HEK293 (cell line): ENCODE measurements around the gene PRR33.

Source experiments
- CTCF ChIA-PET: fragments of 350-600 bp; formaldehyde crosslinking; extraction: SDS; loops from one replicate; lab custom pipeline; 2021; ENCODE audit warnings: antibody characterized with exemption; lab: Yijun Ruan, JAX
- POLR2A ChIA-PET: fragments of 300-600 bp; formaldehyde crosslinking; extraction: SDS; loops from one replicate; lab custom pipeline; 2020; ENCODE audit warnings: antibody characterized with exemption, inconsistent platforms; lab: Yijun Ruan, JAX
- H3K27ac ChIP-seq: fragments of 200-500 bp; sonication (Bioruptor generic); 2 replicates; pipeline ENCODE4 v1.5.1; 2014; ENCODE audit warnings: low read depth, low read length, control low read depth, inconsistent platforms; ENCODE audit errors: extremely low read depth
- H3K36me3 ChIP-seq, 2 experiments: fragments of 200-500 bp in 1 of 2; sonication (Bioruptor generic) in 1 of 2; 1 replicate in 1 of 2; 2 replicates in 1 of 2; pipeline ENCODE4 v1.5.1; 2014 to 2017; ENCODE audit warnings: inconsistent platforms in 2 of 2, low read length in 2 of 2; ENCODE audit not compliant: control insufficient read depth in 2 of 2, insufficient read depth in 1 of 2
- H3K4me1 ChIP-seq: fragments of 200-500 bp; sonication (Bioruptor generic); 2 replicates; pipeline ENCODE4 v1.5.1; 2014; ENCODE audit warnings: mild to moderate bottlenecking, low read length, inconsistent platforms; ENCODE audit not compliant: control insufficient read depth, insufficient read depth
- H3K4me3 ChIP-seq: 2 replicates; pipeline ENCODE4 v1.5.1; 2011; ENCODE audit warnings: low read depth, mild to moderate bottlenecking, control low read depth, low read length, moderate library complexity
- H3K9me3 ChIP-seq: fragments of 200-500 bp; sonication (Bioruptor generic); 2 replicates; pipeline ENCODE4 v1.5.1; 2014; ENCODE audit warnings: low read depth, low read length, inconsistent platforms; ENCODE audit not compliant: control insufficient read depth, insufficient read depth
- EGR2 ChIP-seq: fragments of 450-650 bp; formaldehyde crosslinking; IDR thresholded peaks from 2 replicates; pipeline ENCODE4 v1.5.1; 2016; ENCODE audit warnings: low read depth, missing biosample characterization, missing genetic modification characterization
- HIC1 ChIP-seq: fragments of 450-650 bp; formaldehyde crosslinking; IDR thresholded peaks from 2 replicates; pipeline ENCODE4 v1.5.1; 2016; ENCODE audit warnings: missing biosample characterization, missing genetic modification characterization
- SCRT1 ChIP-seq: fragments of 450-650 bp; formaldehyde crosslinking; IDR thresholded peaks from 2 replicates; pipeline ENCODE4 v1.5.1; 2016; ENCODE audit warnings: missing biosample characterization, missing genetic modification characterization, borderline replicate concordance
- TCF7L2 ChIP-seq: IDR thresholded peaks from 2 replicates; pipeline ENCODE4 v1.6.1; 2011; ENCODE audit warnings: low read depth, mild to moderate bottlenecking, inconsistent platforms, low read length, moderate library complexity, borderline replicate concordance
- ZBTB21 ChIP-seq: fragments of 450-650 bp; formaldehyde crosslinking; IDR thresholded peaks from 2 replicates; pipeline ENCODE4 v1.5.1; 2017; ENCODE audit warnings: missing biosample characterization, missing genetic modification characterization
- ZEB2 ChIP-seq: fragments of 450-650 bp; formaldehyde crosslinking; IDR thresholded peaks from 2 replicates; pipeline ENCODE4 v1.5.1; 2016; ENCODE audit warnings: missing biosample characterization, missing genetic modification characterization
- ZFP3 ChIP-seq: fragments of 450-650 bp; formaldehyde crosslinking; IDR thresholded peaks from 2 replicates; pipeline ENCODE4 v1.5.1; 2016; ENCODE audit warnings: low read depth, missing biosample characterization, missing genetic modification characterization
- ZNF23 ChIP-seq: fragments of 450-650 bp; formaldehyde crosslinking; IDR thresholded peaks from 2 replicates; pipeline ENCODE4 v1.5.1; 2016; ENCODE audit warnings: missing biosample characterization, missing genetic modification characterization, borderline replicate concordance
- ZNF239 ChIP-seq: fragments of 450-650 bp; formaldehyde crosslinking; IDR thresholded peaks from 2 replicates; pipeline ENCODE4 v1.5.1; 2016; ENCODE audit warnings: missing biosample characterization, missing genetic modification characterization
- ZNF274 ChIP-seq, 2 experiments: fragments of 200-500 bp in 1 of 2; fragments of 450-650 bp in 1 of 2; sonication (Bioruptor generic) in 1 of 2; formaldehyde crosslinking in 1 of 2; IDR thresholded peaks; 2 replicates each; pipeline versions ENCODE4 v1.5.1 to v1.6.1; 2014 to 2016; ENCODE audit warnings: borderline replicate concordance in 1 of 2, inconsistent platforms in 1 of 2, low read length in 1 of 2, missing biosample characterization in 1 of 2, missing genetic modification characterization in 1 of 2
- ZNF324 ChIP-seq: fragments of 450-650 bp; formaldehyde crosslinking; IDR thresholded peaks from 2 replicates; pipeline ENCODE4 v1.5.1; 2016; ENCODE audit warnings: missing biosample characterization, missing genetic modification characterization
- ZNF426 ChIP-seq: fragments of 450-650 bp; formaldehyde crosslinking; IDR thresholded peaks from 2 replicates; pipeline ENCODE4 v1.5.1; 2017; ENCODE audit warnings: missing biosample characterization, missing genetic modification characterization, mild to moderate bottlenecking, inconsistent platforms, moderate library complexity
- ZNF549 ChIP-seq: fragments of 450-650 bp; IDR thresholded peaks from 2 replicates; pipeline ENCODE4 v1.5.1; 2018; ENCODE audit warnings: missing biosample characterization, missing genetic modification characterization, mild to moderate bottlenecking, inconsistent platforms, moderate library complexity
- ZNF610 ChIP-seq: fragments of 450-650 bp; formaldehyde crosslinking; IDR thresholded peaks from 2 replicates; pipeline ENCODE4 v1.5.1; 2016; ENCODE audit warnings: missing biosample characterization, missing genetic modification characterization, borderline replicate concordance
- ZNF645 ChIP-seq: fragments of 450-650 bp; formaldehyde crosslinking; IDR thresholded peaks from 2 replicates; pipeline ENCODE4; 2016; ENCODE audit warnings: missing biosample characterization, missing genetic modification characterization
- ZNF658 ChIP-seq: fragments of 450-650 bp; formaldehyde crosslinking; IDR thresholded peaks from 2 replicates; pipeline ENCODE4; 2016; ENCODE audit warnings: missing biosample characterization, missing genetic modification characterization
- ZNF660 ChIP-seq: fragments of 450-650 bp; IDR thresholded peaks from 2 replicates; pipeline ENCODE4 v1.5.1; 2018; ENCODE audit warnings: missing biosample characterization, mild to moderate bottlenecking, missing genetic modification characterization
- ZNF785 ChIP-seq: fragments of 450-650 bp; formaldehyde crosslinking; IDR thresholded peaks from 2 replicates; pipeline ENCODE4 v1.5.1; 2016; ENCODE audit warnings: missing biosample characterization, missing genetic modification characterization
- ZSCAN4 ChIP-seq: fragments of 450-650 bp; formaldehyde crosslinking; IDR thresholded peaks from 2 replicates; pipeline ENCODE4 v1.5.1; 2017; ENCODE audit warnings: missing biosample characterization, missing genetic modification characterization
- ZSCAN5A ChIP-seq: fragments of 450-650 bp; formaldehyde crosslinking; IDR thresholded peaks from 2 replicates; pipeline ENCODE4 v1.5.1; 2016; ENCODE audit warnings: missing biosample characterization, missing genetic modification characterization

PRR33 gene

GRCh38 chr11:1852877-1853276, 38.8 kb downstream of the PRR33 start, which contains the start of gene LSP1:
TSS of gene LSP1 (plus strand) at chr11:1853084. CDS start at chr11:1853145, 61 bp downstream.
- ChIA-PET POLR2A (no interaction called here), CTCF (interaction anchor here (0.5 to 1.5 kb wide), 2 partner anchors 200 to 298 kb away, joined by 5 to 9 read pairs; no protein-coding TSS in a partner anchor)
- no peak for TF ChIP-seq TCF7L2
- no peak for TF ChIP-seq ZNF660 (tag by site-specific recombination)
- no peak for TF ChIP-seq ZBTB21 (tag by site-specific recombination)
- no peak for TF ChIP-seq ZNF426 (tag by site-specific recombination)
- TF ChIP-seq ZEB2 (tag by site-specific recombination), result no peak
- no peak for TF ChIP-seq ZNF239
- no peak for TF ChIP-seq ZNF658 (tag by site-specific recombination)
- no peak for TF ChIP-seq HIC1 (tag by site-specific recombination)
- no peak for TF ChIP-seq SCRT1 (tag by site-specific recombination)
- TF ChIP-seq ZFP3 (tag by site-specific recombination), result no peak
- TF ChIP-seq ZNF324 (tag by site-specific recombination), result no peak
- TF ChIP-seq ZSCAN4, result no peak
- no peak for TF ChIP-seq ZNF549 (tag by site-specific recombination)
- TF ChIP-seq ZNF645 (tag by site-specific recombination), result no peak
- no peak within 1 kb of the TSS for H3K4me3 ChIP-seq
- H3K27ac ChIP-seq, result no peak within 1 kb of the TSS
- no peaks in the 10 kb centered on the region for H3K9me3 ChIP-seq
- H3K36me3 ChIP-seq, result no peaks in the 10 kb centered on the region
- H3K4me1 ChIP-seq, result no peaks in the 10 kb centered on the region

GRCh38 chr11:1852271-1852876, 39.3 kb downstream of the PRR33 start:
- ChIA-PET POLR2A (no interaction called here), CTCF (interaction anchor here (0.6 to 1.7 kb wide), 3 partner anchors 60 to 299 kb away, joined by 3 to 9 read pairs (median 4); no protein-coding TSS in a partner anchor)
- H3K27ac ChIP-seq, result no peak overlapping the region
- TF ChIP-seq ZNF23 (tag by site-specific recombination) (no peak), EGR2 (tag by site-specific recombination) (no peak), ZSCAN5A (tag by site-specific recombination) (no peak), ZNF610 (tag by site-specific recombination) (no peak), ZNF274 (IDR thresholded peaks at IDR 0.05; ENCODE audit: low read length) (no peak), ZNF274 (tag by site-specific recombination; IDR thresholded peaks at IDR 0.05; ENCODE audit: borderline replicate concordance) (no peak), ZNF785 (tag by site-specific recombination) (no peak)
- H3K4me3 ChIP-seq, result no peak overlapping the region
- H3K4me1 ChIP-seq, result no peaks in the 10 kb centered on the region
- no peaks in the 10 kb centered on the region for H3K9me3 ChIP-seq
- no peaks in the 10 kb centered on the region for H3K36me3 ChIP-seq
